GM18868 (cell line): ENCODE data around the gene CUL7.
"Not testable (repeated sequence)": the region's sequence is repeated elsewhere in the genome, so short reads cannot be mapped to it uniquely, and the experiment has no call there.

ENCODE experiments used
- ATAC-seq: cut with Tn5 transposase; IDR thresholded peaks from one replicate; pipeline ENCODE4 v1.9.1; 2021; ENCODE audit warnings: mild to moderate bottlenecking, moderate library complexity; ENCODE audit not compliant: unreplicated experiment

CUL7 gene

GRCh38 chr6:43016943-43017334 is 36.7 kb downstream of the CUL7 start:
- no peak for ATAC-seq

GRCh38 chr6:43016176-43016942 is 37.3 kb downstream of the CUL7 start:
- ATAC-seq, result no peak

GRCh38 chr6:43014434-43014909 is 39.2 kb downstream of the CUL7 start:
- no peak for ATAC-seq

- peak; percentile 91 for ATAC-seq
Observed at GRCh38 chr6:43013843-43014433, 39.7 kb downstream of the CUL7 start, which contains the start of the genes KLHDC3 and MEA1. TSS of gene KLHDC3 (plus strand) at chr6:43014249. CDS start at chr6:43017193, 2,944 bp downstream. TSS of gene MEA1 (minus strand) at chr6:43013946. CDS start at chr6:43013813, 133 bp downstream.

GRCh38 chr6:43013097-43013842 is 40.4 kb downstream of the CUL7 start:
- ATAC-seq, result peak; percentile 2

- no peak for ATAC-seq
Observed at GRCh38 chr6:43012364-43012763, 41.3 kb downstream of the CUL7 start.

GRCh38 chr6:43011207-43011606 is 42.4 kb downstream of the CUL7 start:
- no peak for ATAC-seq

- no peak for ATAC-seq
Observed at GRCh38 chr6:43009124-43009523, 44.5 kb downstream of the CUL7 start.

GRCh38 chr6:43007126-43007525 is 46.5 kb downstream of the CUL7 start:
- ATAC-seq, result no peak

GRCh38 chr6:43006251-43006650 is 47.4 kb downstream of the CUL7 start:
- ATAC-seq, result no peak

- no peak for ATAC-seq
Observed at GRCh38 chr6:43005844-43006243, 47.8 kb downstream of the CUL7 start.

GRCh38 chr6:43001843-43002242 is 51.8 kb downstream of the CUL7 start:
- no peak for ATAC-seq

- not testable (repeated sequence) for ATAC-seq
Observed at GRCh38 chr6:42998205-42998604, 55.4 kb downstream of the CUL7 start.

- no peak for ATAC-seq
Observed at GRCh38 chr6:42996513-42996912, 57.1 kb downstream of the CUL7 start.

- no peak for ATAC-seq
Observed at GRCh38 chr6:42993445-42993844, 60.2 kb downstream of the CUL7 start.

- no peak for ATAC-seq
Observed at GRCh38 chr6:42989923-42990322, 63.7 kb downstream of the CUL7 start.

- ATAC-seq, result no peak
Observed at GRCh38 chr6:42988486-42989020, 65.1 kb downstream of the CUL7 start.
